HepG2 (cell line): ENCODE data around the gene C1orf159. TPM values are rescaled to one million over a fixed set of nuclear protein-coding genes. Genes with fewer than 3 reads are reported as not detected.
A peak's percentile ranks its signal among the peaks of the same experiment; 100 is the strongest.

Source experiments
- AGO1 ChIP-seq: fragments of 200-400 bp; formaldehyde crosslinking; IDR thresholded peaks from 2 replicates; pipeline ENCODE4 v1.6.1; 2017; ENCODE audit warnings: mild to moderate bottlenecking, low read depth, low read length, moderate library complexity; ENCODE audit not compliant: poor library complexity, severe bottlenecking
- DRAP1 ChIP-seq: IDR thresholded peaks from 2 replicates; pipeline ENCODE4 v1.6.1; 2016; ENCODE audit warnings: missing genetic modification reagents, missing compliant biosample characterization
- GZF1 ChIP-seq: sonication (generic); formaldehyde crosslinking; IDR thresholded peaks from 2 replicates; pipeline ENCODE4 v1.5.1; 2020; ENCODE audit warnings: mild to moderate bottlenecking, missing genetic modification reagents
- HMG20B ChIP-seq: conservative IDR thresholded peaks from 2 replicates; pipeline ENCODE4 v1.6.1; 2016; ENCODE audit warnings: missing genetic modification reagents, missing compliant biosample characterization
- HNRNPH1 ChIP-seq: fragments of 200-400 bp; formaldehyde crosslinking; optimal IDR thresholded peaks from 2 replicates; pipeline ENCODE3; 2017; ENCODE audit warnings: mild to moderate bottlenecking, low read depth, low read length
- ISX ChIP-seq: sonication (generic); formaldehyde crosslinking; conservative IDR thresholded peaks from 2 replicates; pipeline ENCODE4 v1.5.0; 2020; ENCODE audit warnings: missing genetic modification reagents
- LBX2 ChIP-seq: sonication (generic); formaldehyde crosslinking; IDR thresholded peaks from 2 replicates; pipeline ENCODE4 v1.5.0; 2020; ENCODE audit warnings: missing genetic modification reagents, mild to moderate bottlenecking, borderline replicate concordance
- MEIS1 ChIP-seq: sonication (generic); formaldehyde crosslinking; IDR thresholded peaks from 2 replicates; pipeline ENCODE4 v1.9.0; 2021; ENCODE audit warnings: mild to moderate bottlenecking, missing genetic modification reagents, moderate library complexity, borderline replicate concordance
- SKI ChIP-seq: fragments of 450-650 bp; IDR thresholded peaks from one replicate; pipeline ENCODE4 v1.6.1; 2018; ENCODE audit warnings: mild to moderate bottlenecking; ENCODE audit not compliant: partially characterized antibody
- ZBED4 ChIP-seq: sonication (generic); formaldehyde crosslinking; IDR thresholded peaks from 2 replicates; pipeline ENCODE4 v1.4.0; 2020; ENCODE audit warnings: missing genetic modification reagents, borderline replicate concordance
- ZBTB7B ChIP-seq: sonication (generic); formaldehyde crosslinking; IDR thresholded peaks from 2 replicates; pipeline ENCODE4 v1.4.0; 2020; ENCODE audit warnings: missing genetic modification reagents
- ZEB1 ChIP-seq: IDR thresholded peaks from 2 replicates; pipeline ENCODE4 v1.6.1; 2012; ENCODE audit warnings: mild to moderate bottlenecking, low read depth, inconsistent platforms; ENCODE audit not compliant: insufficient replicate concordance
- ZFP91 ChIP-seq: sonication (generic); formaldehyde crosslinking; IDR thresholded peaks from 2 replicates; pipeline ENCODE4 v1.9.0; 2022; ENCODE audit warnings: missing genetic modification reagents, mild to moderate bottlenecking, borderline replicate concordance
- ZNF18 ChIP-seq: sonication (generic); formaldehyde crosslinking; IDR thresholded peaks from 2 replicates; pipeline ENCODE4 v1.8.0; 2022; ENCODE audit warnings: mild to moderate bottlenecking, missing genetic modification reagents; ENCODE audit not compliant: insufficient replicate concordance
- ZNF24 ChIP-seq: fragments of 450-650 bp; IDR thresholded peaks from 2 replicates; pipeline ENCODE4 v1.6.1; 2017; ENCODE audit warnings: antibody characterized with exemption, mild to moderate bottlenecking
- ZNF430 ChIP-seq: sonication (generic); formaldehyde crosslinking; IDR thresholded peaks from 2 replicates; pipeline ENCODE4 v1.9.0; 2021; ENCODE audit warnings: mild to moderate bottlenecking, missing genetic modification reagents
- ZNF703 ChIP-seq: sonication (generic); formaldehyde crosslinking; IDR thresholded peaks from 2 replicates; pipeline ENCODE4 v1.5.1; 2020; ENCODE audit warnings: missing genetic modification reagents, mild to moderate bottlenecking, moderate library complexity, borderline replicate concordance
- ZNF776 ChIP-seq: sonication (generic); formaldehyde crosslinking; IDR thresholded peaks from 2 replicates; pipeline ENCODE4 v1.4.0; 2020; ENCODE audit warnings: mild to moderate bottlenecking, missing genetic modification reagents
- ZNF792 ChIP-seq: IDR thresholded peaks from 2 replicates; pipeline ENCODE4 v1.6.1; 2016
- ZSCAN20 ChIP-seq: sonication (generic); formaldehyde crosslinking; IDR thresholded peaks from 2 replicates; pipeline ENCODE4 v1.4.0; 2020; ENCODE audit warnings: missing genetic modification reagents, mild to moderate bottlenecking, borderline replicate concordance
- polyA plus RNA-seq, 8 experiments: library from polyadenylated mRNA; depleted of rRNA in 3 of 8; stranded (reverse) in 7 of 8; unstranded in 1 of 8; fragments of >200 nt; fragmentation: Illumina TruSeq in 4 of 8; extraction: Trizol in 4 of 8; gene quantifications; 2 replicates each; pipeline versions ENCODE4 v1.2.1 to v1.2.3, GENCODE V29; 2011 to 2016; ENCODE audit warnings: low read depth in 4 of 8, missing spikeins in 1 of 8, mixed read lengths in 1 of 8; ENCODE audit not compliant: insufficient read depth in 1 of 8
- total RNA-seq, 5 experiments: library from RNA; depleted of rRNA; stranded (reverse); fragments of >200 nt; fragmentation: Illumina TruSeq; extraction: Trizol; gene quantifications; 2 replicates each; pipeline ENCODE4 v1.2.3, GENCODE V29; 2016; ENCODE audit warnings: low read depth in 1 of 5

The C1orf159 gene
- total and polyA plus RNA-seq, 2 of the 13 experiments (the other 11 are each of a cell fraction or from before 2014, with no cell fraction given) = 3.8 to 6.7 TPM

GRCh38 chr1:1059494-1060280 is 56.2 kb downstream of the C1orf159 start (continued):
- peak; percentile 48; the same call in 1 of the 2 replicates for TF ChIP-seq ZBED4 (CRISPR knock-in tag)
- TF ChIP-seq ZNF430 (CRISPR knock-in tag) = no peak
- no peak for TF ChIP-seq ZNF792 (CRISPR knock-in tag)
- no peak for TF ChIP-seq MEIS1 (CRISPR knock-in tag)
- peak; percentile 91 for TF ChIP-seq DRAP1 (CRISPR knock-in tag)
- no peak for TF ChIP-seq GZF1 (CRISPR knock-in tag)
- TF ChIP-seq ZFP91 (CRISPR knock-in tag) = peak; percentile 99
- TF ChIP-seq ZEB1 = peak; percentile 47
- TF ChIP-seq ZNF703 (CRISPR knock-in tag) = 0 out of 2 replicates have a peak, but pooled peaks have one; percentile 44
- peak; percentile 21; the same call in 1 of the 2 replicates for TF ChIP-seq ZBTB7B (CRISPR knock-in tag)
- TF ChIP-seq AGO1 = peak; percentile 69
- TF ChIP-seq ZSCAN20 = 0 out of 2 replicates have a peak, but pooled peaks have one; percentile 56
- no peak for TF ChIP-seq HMG20B
- no peak for TF ChIP-seq ISX (CRISPR knock-in tag)
- TF ChIP-seq SKI = no peak
- TF ChIP-seq LBX2 = no peak
- TF ChIP-seq ZNF776 (CRISPR knock-in tag) = no peak
- TF ChIP-seq ZNF24 = no peak
- TF ChIP-seq HNRNPH1 = no peak
- TF ChIP-seq ZNF18 = no peak
